MCF 10A (cell line): ENCODE data around the gene FAM193B. TPM values are rescaled to one million over a fixed set of nuclear protein-coding genes. Genes with fewer than 3 reads are reported as not detected.

ENCODE experiments used
- BruUV-seq: library from RNA; stranded (reverse); fragments of 400-500 nt; replicated peaks from 2 replicates; lab custom pipeline; 2021; lab: Mats Ljungman, UMichigan
- CTCF ChIA-PET: fragments of 300-600 bp; sonication (Branson Sonifier 250); formaldehyde crosslinking; extraction: SDS; loops from one replicate; lab custom pipeline; 2021; ENCODE audit warnings: antibody characterized with exemption, inconsistent platforms; lab: Yijun Ruan, JAX
- POLR2A ChIA-PET: fragments of 300-600, 350-650 bp; sonication (Branson Sonifier 250); formaldehyde crosslinking; extraction: SDS; loops from one replicate; lab custom pipeline; 2020; ENCODE audit warnings: antibody characterized with exemption, inconsistent platforms; lab: Yijun Ruan, JAX
- DNase-seq: peaks from one replicate; pipeline ENCODE4 v3.0.0-alpha.2; 2018; ENCODE audit not compliant: unreplicated experiment
- H3K27ac Mint-ChIP-seq: one replicate; pipeline ENCODE4 v1.8.0; 2022; ENCODE audit warnings: mild to moderate bottlenecking, low read depth, mixed read lengths; ENCODE audit not compliant: unreplicated experiment
- H3K27me3 Mint-ChIP-seq: one replicate; pipeline ENCODE4 v1.8.0; 2022; ENCODE audit warnings: mixed read lengths; ENCODE audit not compliant: insufficient read depth, unreplicated experiment
- H3K36me3 Mint-ChIP-seq: one replicate; pipeline ENCODE4 v1.8.0; 2022; ENCODE audit warnings: mild to moderate bottlenecking, moderate library complexity, mixed read lengths; ENCODE audit not compliant: insufficient read depth, unreplicated experiment
- H3K4me1 Mint-ChIP-seq: one replicate; pipeline ENCODE4 v1.8.0; 2022; ENCODE audit warnings: mixed read lengths; ENCODE audit not compliant: insufficient read depth, unreplicated experiment
- H3K4me3 Mint-ChIP-seq: one replicate; pipeline ENCODE4 v1.8.0; 2022; ENCODE audit warnings: mild to moderate bottlenecking, moderate library complexity, mixed read lengths; ENCODE audit not compliant: unreplicated experiment
- H3K9me3 Mint-ChIP-seq: one replicate; pipeline ENCODE4 v1.8.0; 2022; ENCODE audit warnings: mixed read lengths; ENCODE audit not compliant: unreplicated experiment
- intact Hi-C: fragments of 100-400 bp; cut with micrococcal nuclease; formaldehyde crosslinking; loops from 2 replicates; pipeline ENCODE4 v1.14.1; 2022
- total RNA-seq: library from RNA; stranded (reverse); gene quantifications from 2 replicates; pipeline ENCODE4 v1.2.3, GENCODE V29; 2022
- TF ChIP-seq, protein P1 (sequence below): fragments of 200-600 bp; IDR thresholded peaks from one replicate; pipeline ENCODE4 v1.8.0; 2022; ENCODE audit warnings: antibody characterized with exemption, mild to moderate bottlenecking; ENCODE audit not compliant: unreplicated experiment

Gene FAM193B
- total RNA-seq, 1 experiment from 2014 or later = 80.4 TPM

DNA sequence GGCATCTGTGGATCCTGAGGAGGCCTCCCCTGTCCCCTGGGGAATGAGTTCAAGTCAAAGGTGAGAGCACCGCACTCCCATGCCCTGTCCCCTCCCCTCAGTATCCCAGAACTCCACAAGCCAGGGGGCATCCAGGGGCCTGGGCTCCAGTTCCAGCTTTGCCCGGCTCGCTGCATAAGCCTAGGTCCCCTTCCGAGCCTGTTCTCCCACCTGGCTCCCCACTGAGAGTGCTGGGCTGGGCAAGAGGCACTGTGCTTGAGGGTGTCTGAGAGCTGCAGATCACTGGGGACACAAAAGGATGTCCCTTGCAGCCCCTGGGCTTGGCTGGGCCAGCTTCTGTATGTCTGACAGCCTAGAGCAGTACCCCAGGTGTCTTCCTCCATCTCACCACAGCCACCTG is 49.3 kb downstream of the FAM193B start:
- ChIA-PET CTCF (interaction anchor here (0.7 to 2.7 kb wide), 3 partner anchors 12 to 136 kb away, joined by 3 to 12 read pairs (median 4); partner anchors contain the start of gene DDX41), POLR2A (no interaction called here)
- BruUV-seq = no TSS peak
- Mint-ChIP-seq H3K27me3 (no peaks in the 10 kb centered on the region), H3K27ac (no peak overlapping the region), H3K36me3 (peaks cover 5% of the 10 kb centered on the region), H3K9me3 (no peaks in the 10 kb centered on the region), H3K4me3 (no peak overlapping the region), H3K4me1 (peaks cover 24% of the 10 kb centered on the region)
- intact Hi-C loops = no loop called here
- no peak for DNase-seq
- TF ChIP-seq, protein P1, sequence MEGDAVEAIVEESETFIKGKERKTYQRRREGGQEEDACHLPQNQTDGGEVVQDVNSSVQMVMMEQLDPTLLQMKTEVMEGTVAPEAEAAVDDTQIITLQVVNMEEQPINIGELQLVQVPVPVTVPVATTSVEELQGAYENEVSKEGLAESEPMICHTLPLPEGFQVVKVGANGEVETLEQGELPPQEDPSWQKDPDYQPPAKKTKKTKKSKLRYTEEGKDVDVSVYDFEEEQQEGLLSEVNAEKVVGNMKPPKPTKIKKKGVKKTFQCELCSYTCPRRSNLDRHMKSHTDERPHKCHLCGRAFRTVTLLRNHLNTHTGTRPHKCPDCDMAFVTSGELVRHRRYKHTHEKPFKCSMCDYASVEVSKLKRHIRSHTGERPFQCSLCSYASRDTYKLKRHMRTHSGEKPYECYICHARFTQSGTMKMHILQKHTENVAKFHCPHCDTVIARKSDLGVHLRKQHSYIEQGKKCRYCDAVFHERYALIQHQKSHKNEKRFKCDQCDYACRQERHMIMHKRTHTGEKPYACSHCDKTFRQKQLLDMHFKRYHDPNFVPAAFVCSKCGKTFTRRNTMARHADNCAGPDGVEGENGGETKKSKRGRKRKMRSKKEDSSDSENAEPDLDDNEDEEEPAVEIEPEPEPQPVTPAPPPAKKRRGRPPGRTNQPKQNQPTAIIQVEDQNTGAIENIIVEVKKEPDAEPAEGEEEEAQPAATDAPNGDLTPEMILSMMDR = no peak

DNA sequence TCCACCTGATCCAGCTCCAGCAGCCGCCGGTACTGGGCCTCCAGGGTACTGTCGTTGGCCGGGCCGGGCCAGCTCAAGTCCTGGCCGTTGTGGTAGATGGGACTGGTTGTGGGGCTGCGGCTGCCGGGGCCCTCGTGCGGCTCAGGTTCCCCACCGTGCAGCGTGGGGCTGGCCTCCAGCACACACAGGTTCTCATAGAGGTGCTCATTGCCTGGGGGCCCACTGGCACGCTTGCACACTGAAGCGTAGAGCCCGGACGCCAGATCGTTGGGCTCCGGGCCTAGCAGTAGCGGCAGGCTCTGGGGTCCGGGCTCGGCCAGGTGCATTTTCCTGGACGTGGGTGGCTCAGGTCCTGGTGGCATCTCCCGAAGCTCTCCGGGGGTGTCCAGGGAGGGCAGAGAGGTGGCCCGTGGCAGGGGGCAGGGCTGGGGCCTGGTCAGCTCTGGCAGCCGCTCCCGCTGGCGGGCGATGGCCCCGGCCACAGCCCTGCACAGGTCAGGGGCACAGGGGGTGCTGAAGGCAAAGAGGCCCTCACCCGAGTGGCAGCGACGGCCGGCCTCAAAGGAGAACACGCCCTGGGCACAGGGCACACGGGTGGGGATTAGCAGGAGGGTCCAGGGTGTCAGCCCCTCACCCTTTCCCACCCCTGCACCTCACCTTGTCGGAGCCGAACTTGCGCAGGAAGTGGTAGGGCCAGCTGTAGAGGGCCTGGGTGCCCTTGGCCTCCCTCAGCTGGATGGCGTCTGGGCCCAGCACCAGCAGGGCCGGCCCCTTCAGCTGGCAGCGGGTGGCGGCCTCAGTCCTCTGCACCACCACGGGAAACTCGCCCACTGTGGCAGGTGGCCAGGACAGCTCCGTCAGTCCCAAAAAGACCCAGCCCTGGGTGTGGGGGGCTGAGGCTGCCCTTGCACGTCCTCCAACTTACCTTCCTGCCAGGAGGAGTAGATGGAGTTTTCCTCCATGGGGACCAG is 50.0 kb downstream of the FAM193B start:
- intact Hi-C loops = loop anchor here (5.0 kb wide), 3 partner anchors 88 to 392 kb away; partner anchors contain the start of gene TMED9
- DNase-seq = no peak
- Mint-ChIP-seq H3K9me3 (no peaks in the 10 kb centered on the region), H3K36me3 (no peaks in the 10 kb centered on the region), H3K27ac (no peak overlapping the region), H3K4me1 (peaks cover 24% of the 10 kb centered on the region), H3K4me3 (no peak overlapping the region), H3K27me3 (no peaks in the 10 kb centered on the region)
- no TSS peak for BruUV-seq
- ChIA-PET CTCF (interaction anchor here (0.7 to 5.5 kb wide), 3 partner anchors 13 to 51 kb away, joined by 4 to 56 read pairs (median 4); partner anchors contain the start of gene DDX41), POLR2A (interaction anchor here (2.4 kb wide), 1 partner anchor 12 kb away, joined by 17 read pairs; the partner anchor contains the start of gene DDX41)
- TF ChIP-seq, protein P1 = no peak

DNA sequence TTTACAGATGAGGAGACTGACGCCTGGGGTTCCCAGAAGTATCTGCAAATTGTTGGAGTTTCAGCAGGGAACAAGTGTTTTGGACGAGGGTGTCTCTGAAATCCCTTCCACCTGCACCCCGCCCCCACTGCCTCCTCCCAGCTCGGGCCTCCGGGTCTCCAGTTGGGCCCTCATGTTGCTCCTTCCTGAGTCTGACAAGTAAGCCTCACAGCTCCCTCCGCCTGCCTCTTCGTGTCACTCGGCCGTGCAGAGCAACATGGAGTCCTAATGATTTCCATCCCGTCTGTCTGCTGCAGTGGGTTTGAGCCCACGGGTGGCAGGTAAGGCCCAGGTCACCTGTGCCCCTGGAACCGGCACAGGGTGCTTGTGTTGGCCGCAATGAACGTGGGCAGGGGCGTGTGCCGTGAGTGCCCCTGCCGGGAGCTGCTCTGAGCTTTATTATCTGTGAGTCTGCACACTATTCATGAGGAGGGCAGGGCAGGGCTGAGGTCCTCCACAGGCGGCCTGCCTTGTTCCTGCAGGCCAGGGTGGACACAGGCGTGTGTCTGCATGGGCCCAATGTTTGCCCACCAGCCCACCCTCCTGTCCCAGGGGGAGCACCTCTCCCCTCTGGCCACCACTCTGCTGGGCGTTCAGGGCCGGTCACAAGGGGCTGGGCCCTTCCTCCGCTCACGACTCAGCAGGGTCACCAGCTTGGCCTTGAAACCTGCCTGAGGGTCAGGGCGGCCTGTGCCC is 50.8 kb downstream of the FAM193B start:
- Mint-ChIP-seq H3K27me3 (no peaks in the 10 kb centered on the region), H3K4me3 (no peak overlapping the region), H3K27ac (no peak overlapping the region), H3K36me3 (no peaks in the 10 kb centered on the region), H3K9me3 (no peaks in the 10 kb centered on the region), H3K4me1 (peaks cover 28% of the 10 kb centered on the region)
- intact Hi-C loops = loop anchor here (5.0 kb wide), 3 partner anchors 89 to 391 kb away; partner anchors contain the start of gene TMED9
- no peak for DNase-seq
- no TSS peak for BruUV-seq
- TF ChIP-seq, protein P1 = no peak
- CTCF ChIA-PET = interaction anchor here (0.6 to 7.0 kb wide), 9 partner anchors 15 to 392 kb away, joined by 3 to 83 read pairs (median 5); partner anchors contain the start of gene PFN3
- POLR2A ChIA-PET = interaction anchor here (0.7 to 2.7 kb wide), 6 partner anchors 13 to 194 kb away, joined by 3 to 18 read pairs (median 6); partner anchors contain the start of genes DDX41 and GRK6
